ENCODE results near the gene OXCT1. TPM values are rescaled to one million over a fixed set of nuclear protein-coding genes. Genes with fewer than 3 reads are reported as not detected.
"Not testable (repeated sequence)": the region's sequence is repeated elsewhere in the genome, so short reads cannot be mapped to it uniquely, and the experiment has no call there.

The OXCT1 gene
- total RNA-seq, 1 donor from 2014 or later = 116 TPM

GRCh38 chr5:41754857-41755256, 115.4 kb downstream of the OXCT1 start:
- ATAC-seq (ENCODE audit: poor library complexity) (no peak), DNase-seq (no peak)
- intact Hi-C loops (cut with DNase I) = no loop called here

- intact Hi-C loops (cut with DNase I) = no loop called here
- ATAC-seq (ENCODE audit: poor library complexity) = no peak
- no peak for DNase-seq
Observed at GRCh38 chr5:41751867-41752266, 118.4 kb downstream of the OXCT1 start.

- ATAC-seq (ENCODE audit: poor library complexity) (no peak), DNase-seq (no peak)
- intact Hi-C loops (cut with DNase I) = no loop called here
Observed at GRCh38 chr5:41748631-41749030, 121.6 kb downstream of the OXCT1 start.

GRCh38 chr5:41747708-41748107, 122.5 kb downstream of the OXCT1 start:
- intact Hi-C loops (cut with DNase I) = no loop called here
- ATAC-seq (ENCODE audit: poor library complexity) (no peak), DNase-seq (no peak)

- DNase-seq = no peak
- intact Hi-C loops (cut with DNase I) = no loop called here
- no peak for ATAC-seq (ENCODE audit: poor library complexity)
Observed at GRCh38 chr5:41747301-41747700, 122.9 kb downstream of the OXCT1 start.

- ATAC-seq (ENCODE audit: poor library complexity); intact Hi-C loops (cut with DNase I); DNase-seq: not testable (repeated sequence)
Observed at GRCh38 chr5:41742608-41743007, 127.6 kb downstream of the OXCT1 start.

GRCh38 chr5:41738710-41739354, 131.4 kb downstream of the OXCT1 start:
- ATAC-seq (ENCODE audit: poor library complexity) (no peak), DNase-seq (no peak)
- intact Hi-C loops (cut with DNase I) = no loop called here

- intact Hi-C loops (cut with DNase I) = no loop called here
- no peak for ATAC-seq (ENCODE audit: poor library complexity)
- DNase-seq = no peak
Observed at GRCh38 chr5:41736641-41737040, 133.6 kb downstream of the OXCT1 start.

- no peak for DNase-seq
- intact Hi-C loops (cut with DNase I) = no loop called here
- no peak for ATAC-seq (ENCODE audit: poor library complexity)
Observed at GRCh38 chr5:41735213-41735612, 135.0 kb downstream of the OXCT1 start.

- ATAC-seq (ENCODE audit: poor library complexity); DNase-seq; intact Hi-C loops (cut with DNase I): not testable (repeated sequence)
Observed at GRCh38 chr5:41729381-41729780, 140.8 kb downstream of the OXCT1 start.

GRCh38 chr5:41728281-41728680, 141.9 kb downstream of the OXCT1 start:
- ATAC-seq (ENCODE audit: poor library complexity) = no peak
- intact Hi-C loops (cut with DNase I) = no loop called here
- no peak for DNase-seq

- intact Hi-C loops (cut with DNase I) = no loop called here
Observed at GRCh38 chr5:41722359-41722950, 147.8 kb downstream of the OXCT1 start.

GRCh38 chr5:41721516-41721915, 148.7 kb downstream of the OXCT1 start:
- ATAC-seq (ENCODE audit: poor library complexity) = no peak
- no peak for DNase-seq
- intact Hi-C loops (cut with DNase I) = no loop called here

More at GRCh38 chr5:41722359-41722950, 147.8 kb downstream of the OXCT1 start:
- ATAC-seq (ENCODE audit: poor library complexity) (no peak), DNase-seq (no peak)

GRCh38 chr5:41716382-41716781, 153.8 kb downstream of the OXCT1 start:
- no peak for DNase-seq
- no peak for ATAC-seq (ENCODE audit: poor library complexity)
- intact Hi-C loops (cut with DNase I) = no loop called here

- ATAC-seq (ENCODE audit: poor library complexity); DNase-seq; intact Hi-C loops (cut with DNase I): not testable (repeated sequence)
Observed at GRCh38 chr5:41714446-41714845, 155.8 kb downstream of the OXCT1 start.

- no peak for DNase-seq
- no peak for ATAC-seq (ENCODE audit: poor library complexity)
- intact Hi-C loops (cut with DNase I) = no loop called here
Observed at GRCh38 chr5:41708604-41708940, 161.7 kb downstream of the OXCT1 start.

GRCh38 chr5:41707853-41708603, 162.2 kb downstream of the OXCT1 start:
- intact Hi-C loops (cut with DNase I) = no loop called here
- ATAC-seq (ENCODE audit: poor library complexity) = no peak
- DNase-seq = no peak

GRCh38 chr5:41695920-41696582, 174.2 kb downstream of the OXCT1 start:
- intact Hi-C loops (cut with DNase I) = no loop called here
- ATAC-seq (ENCODE audit: poor library complexity) (no peak), DNase-seq (no peak)

- ATAC-seq (ENCODE audit: poor library complexity) (no peak), DNase-seq (no peak)
- intact Hi-C loops (cut with DNase I) = no loop called here
Observed at GRCh38 chr5:41686767-41687166, 183.5 kb downstream of the OXCT1 start.

GRCh38 chr5:41686191-41686590, 184.0 kb downstream of the OXCT1 start:
- DNase-seq (no peak), ATAC-seq (ENCODE audit: poor library complexity) (no peak)
- intact Hi-C loops (cut with DNase I) = no loop called here

Data from Right ventricle myocardium superior (tissue), 1 donor.